Lung (tissue), 12 donors: ENCODE data around the gene LSM5. TPM values are rescaled to one million over a fixed set of nuclear protein-coding genes. Genes with fewer than 3 reads are reported as not detected.

Experiments used
- ATAC-seq: fragments of 200-7000 bp; cut with Tn5 transposase; one replicate; pipeline ENCODE4 v1.9.1; 2020; ENCODE audit warnings: moderate number of reproducible peaks; ENCODE audit not compliant: insufficient read depth, low FRiP score
- DNase-seq, 3 donors: peaks; one replicate each; pipeline ENCODE4 v3.0.0-alpha.2; 2013 to 2017
- H3K27ac ChIP-seq, 2 donors: one replicate each; pipeline ENCODE4 v1.5.1; 2013; ENCODE audit warnings: mild to moderate bottlenecking in 2 of 2, moderate library complexity in 2 of 2, control low read depth in 1 of 2, inconsistent platforms in 1 of 2, low read depth in 1 of 2, low read length in 1 of 2
- H3K27me3 ChIP-seq, 3 donors: one replicate each; pipeline ENCODE4 v1.5.1; 2013; ENCODE audit warnings: low read length in 2 of 3; ENCODE audit not compliant: control insufficient read depth in 3 of 3, insufficient read depth in 3 of 3
- H3K36me3 ChIP-seq, 4 donors: one replicate each; pipeline ENCODE4 v1.5.1; 2013; ENCODE audit warnings: low read length in 4 of 4, mild to moderate bottlenecking in 1 of 4, moderate library complexity in 1 of 4; ENCODE audit not compliant: control insufficient read depth in 4 of 4, insufficient read depth in 4 of 4
- H3K4me1 ChIP-seq, 5 donors: one replicate each; pipeline ENCODE4 v1.5.1; 2013; ENCODE audit warnings: low read length in 5 of 5, mild to moderate bottlenecking in 2 of 5, moderate library complexity in 1 of 5; ENCODE audit not compliant: control insufficient read depth in 5 of 5, insufficient read depth in 5 of 5
- H3K4me3 ChIP-seq: one replicate; pipeline ENCODE4 v1.5.1; 2013; ENCODE audit warnings: mild to moderate bottlenecking, control low read depth, moderate library complexity
- H3K9ac ChIP-seq, 2 donors: one replicate each; pipeline ENCODE4 v1.5.1; 2013; ENCODE audit warnings: low read length in 2 of 2, control low read depth in 1 of 2; ENCODE audit not compliant: insufficient read depth in 1 of 2
- H3K9me3 ChIP-seq, 4 donors: one replicate each; pipeline ENCODE4 v1.5.1; 2013; ENCODE audit warnings: low read length in 3 of 4, mild to moderate bottlenecking in 1 of 4, moderate library complexity in 1 of 4; ENCODE audit not compliant: control insufficient read depth in 4 of 4, insufficient read depth in 3 of 4
- CTCF ChIP-seq: IDR thresholded peaks from 2 replicates; pipeline ENCODE4 v1.5.1; 2012; ENCODE audit warnings: mild to moderate bottlenecking; ENCODE audit errors: control extremely low read depth, extremely low read depth
- WGBS, 2 donors: extraction: QIAGEN DNeasy Blood & Tissue Kit; methylation state at CpG; one replicate each; pipeline ENCODE4 v1.1.7; 2013; 5-methylcytosine and 5-hydroxymethylcytosine counted together
- polyA plus RNA-seq, 2 donors: library from polyadenylated mRNA; stranded (reverse); fragments of 200-250 nt; gene quantifications; one replicate each; pipeline ENCODE4 v1.2.1, GENCODE V29; 2013
- total RNA-seq, 2 donors: library from RNA; depleted of rRNA in 1 of 2; stranded (reverse); fragments of >200 nt in 1 of 2; gene quantifications; one replicate each; pipeline ENCODE4 v1.2.1, GENCODE V29; 2014 to 2021
- donor health status: control.
- donor health status: control.
- donor health status: Bipolar disorder and iron deficiency.
- donor health status: healthy.
- donor health status: DM: yes; HTN: yes; CAD: no.

Gene LSM5
- total and polyA plus RNA-seq, 4 donors: 23.0 to 98.5 (median 37.8) TPM

- DNase-seq (no peak), ATAC-seq (no peak)
- H3K27ac ChIP-seq: no peak overlapping the region
- H3K36me3 ChIP-seq: peaks cover 0 to 2% (median under 1%) of the 10 kb centered on the region in 4 donors
- no peak for TF ChIP-seq CTCF
- WGBS, 2 donors: 87 to 88% methylated on average over 3 of the region's 3 CpGs
- no peak overlapping the region for H3K9ac ChIP-seq
- H3K4me1 ChIP-seq: peaks cover 0 to 10% (median 0%) of the 10 kb centered on the region in 5 donors
- H3K9me3 ChIP-seq: peaks cover 0 to 18% (median 1%) of the 10 kb centered on the region in 4 donors
- H3K27me3 ChIP-seq: no peaks in the 10 kb centered on the region
- no peak overlapping the region for H3K4me3 ChIP-seq
Measured at GRCh38 chr7:32516551-32517100, 26.4 kb upstream of the LSM5 start.

- TF ChIP-seq CTCF: no peak
- H3K9me3 ChIP-seq: peaks cover 0 to 18% (median 1%) of the 10 kb centered on the region in 4 donors
- DNase-seq (no peak), ATAC-seq (no peak)
- no peaks in the 10 kb centered on the region for H3K27me3 ChIP-seq
- H3K27ac ChIP-seq: no peak overlapping the region
- H3K4me3 ChIP-seq: no peak overlapping the region
- peaks cover 0 to 2% (median 0%) of the 10 kb centered on the region in 4 donors for H3K36me3 ChIP-seq
- H3K4me1 ChIP-seq: peaks cover 0 to 10% (median 0%) of the 10 kb centered on the region in 5 donors
- no peak overlapping the region for H3K9ac ChIP-seq
- WGBS, 2 donors: 75 to 85% methylated on average over 3 of the region's 3 CpGs
Measured at GRCh38 chr7:32515890-32516550, 25.8 kb upstream of the LSM5 start.

- H3K4me1 ChIP-seq: peaks cover 0 to 10% (median 0%) of the 10 kb centered on the region in 5 donors
- TF ChIP-seq CTCF: no peak
- peaks cover 0 to 3% (median 0%) of the 10 kb centered on the region in 4 donors for H3K9me3 ChIP-seq
- peaks cover 0 to 2% (median under 1%) of the 10 kb centered on the region in 4 donors for H3K36me3 ChIP-seq
- H3K4me3 ChIP-seq: no peak overlapping the region
- DNase-seq (no peak), ATAC-seq (no peak)
- H3K9ac ChIP-seq: no peak overlapping the region
- H3K27me3 ChIP-seq: no peaks in the 10 kb centered on the region
- no peak overlapping the region for H3K27ac ChIP-seq
- 97 to 99% methylated on average over 1 of the region's 1 CpG for WGBS, 2 donors
Measured at GRCh38 chr7:32513210-32513609, 23.0 kb upstream of the LSM5 start.
